SK-N-SH (cell line): ENCODE data around the gene NEUROG1.

Experiments used
- CTCF ChIP-seq: fragments of 200-600 bp; sonication (generic); IDR thresholded peaks from 2 replicates; pipeline ENCODE4 v1.6.1; 2017; ENCODE audit warnings: antibody characterized with exemption, mild to moderate bottlenecking, moderate library complexity
- EP300 ChIP-seq, 2 experiments: IDR thresholded peaks; 2 replicates each; pipeline versions ENCODE4 v1.4.0 to v1.6.1; 2012; ENCODE audit warnings: borderline replicate concordance in 1 of 2, low read depth in 1 of 2, low read length in 1 of 2
- EZH2phosphoT487 ChIP-seq: fragments of 200-600 bp; sonication (generic); IDR thresholded peaks from 2 replicates; pipeline ENCODE4 v1.6.1; 2017; ENCODE audit warnings: low read depth, mixed run types, mild to moderate bottlenecking, antibody characterized with exemption, moderate library complexity, borderline replicate concordance
- FOSL2 ChIP-seq: IDR thresholded peaks from 2 replicates; pipeline ENCODE4 v1.4.0; 2012; ENCODE audit warnings: low read depth, mild to moderate bottlenecking, moderate library complexity, borderline replicate concordance
- MAX ChIP-seq: IDR thresholded peaks from 2 replicates; pipeline ENCODE4 v1.4.0; 2012; ENCODE audit warnings: low read depth
- MEF2A ChIP-seq: IDR thresholded peaks from 2 replicates; pipeline ENCODE4 v1.4.0; 2012; ENCODE audit warnings: low read depth, borderline replicate concordance
- PBX3 ChIP-seq: IDR thresholded peaks from 2 replicates; pipeline ENCODE4; 2012
- POLR2AphosphoS5 ChIP-seq: IDR thresholded peaks from 2 replicates; pipeline ENCODE4 v1.6.1; 2012; ENCODE audit warnings: low read depth, low read length
- RAD21 ChIP-seq: IDR thresholded peaks from 2 replicates; pipeline ENCODE4 v1.6.1; 2012; ENCODE audit warnings: mild to moderate bottlenecking, low read length
- SIN3A ChIP-seq: IDR thresholded peaks from 2 replicates; pipeline ENCODE4 v1.6.1; 2012; ENCODE audit warnings: low read depth, mild to moderate bottlenecking, low read length, moderate library complexity, borderline replicate concordance
- USF1 ChIP-seq: IDR thresholded peaks from 2 replicates; pipeline ENCODE4 v1.4.0; 2012; ENCODE audit warnings: low read depth, borderline replicate concordance
- USF2 ChIP-seq: fragments of 150-350 bp; IDR thresholded peaks from 2 replicates; pipeline ENCODE4 v1.6.1; 2017; ENCODE audit warnings: antibody characterized with exemption, low read length, low read depth, borderline replicate concordance
- TF ChIP-seq, protein P1 (sequence below): IDR thresholded peaks from 2 replicates; pipeline ENCODE4 v1.6.1; 2012; ENCODE audit warnings: mild to moderate bottlenecking, low read depth, low read length, moderate library complexity

GRCh38 chr5:135557076-135557838 is 21.5 kb upstream of the NEUROG1 start:
- TF ChIP-seq MAX = no peak
- TF ChIP-seq CTCF = no peak
- no peak for TF ChIP-seq POLR2AphosphoS5
- TF ChIP-seq FOSL2 = no peak
- TF ChIP-seq, protein P1, sequence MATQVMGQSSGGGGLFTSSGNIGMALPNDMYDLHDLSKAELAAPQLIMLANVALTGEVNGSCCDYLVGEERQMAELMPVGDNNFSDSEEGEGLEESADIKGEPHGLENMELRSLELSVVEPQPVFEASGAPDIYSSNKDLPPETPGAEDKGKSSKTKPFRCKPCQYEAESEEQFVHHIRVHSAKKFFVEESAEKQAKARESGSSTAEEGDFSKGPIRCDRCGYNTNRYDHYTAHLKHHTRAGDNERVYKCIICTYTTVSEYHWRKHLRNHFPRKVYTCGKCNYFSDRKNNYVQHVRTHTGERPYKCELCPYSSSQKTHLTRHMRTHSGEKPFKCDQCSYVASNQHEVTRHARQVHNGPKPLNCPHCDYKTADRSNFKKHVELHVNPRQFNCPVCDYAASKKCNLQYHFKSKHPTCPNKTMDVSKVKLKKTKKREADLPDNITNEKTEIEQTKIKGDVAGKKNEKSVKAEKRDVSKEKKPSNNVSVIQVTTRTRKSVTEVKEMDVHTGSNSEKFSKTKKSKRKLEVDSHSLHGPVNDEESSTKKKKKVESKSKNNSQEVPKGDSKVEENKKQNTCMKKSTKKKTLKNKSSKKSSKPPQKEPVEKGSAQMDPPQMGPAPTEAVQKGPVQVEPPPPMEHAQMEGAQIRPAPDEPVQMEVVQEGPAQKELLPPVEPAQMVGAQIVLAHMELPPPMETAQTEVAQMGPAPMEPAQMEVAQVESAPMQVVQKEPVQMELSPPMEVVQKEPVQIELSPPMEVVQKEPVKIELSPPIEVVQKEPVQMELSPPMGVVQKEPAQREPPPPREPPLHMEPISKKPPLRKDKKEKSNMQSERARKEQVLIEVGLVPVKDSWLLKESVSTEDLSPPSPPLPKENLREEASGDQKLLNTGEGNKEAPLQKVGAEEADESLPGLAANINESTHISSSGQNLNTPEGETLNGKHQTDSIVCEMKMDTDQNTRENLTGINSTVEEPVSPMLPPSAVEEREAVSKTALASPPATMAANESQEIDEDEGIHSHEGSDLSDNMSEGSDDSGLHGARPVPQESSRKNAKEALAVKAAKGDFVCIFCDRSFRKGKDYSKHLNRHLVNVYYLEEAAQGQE = no peak
- TF ChIP-seq PBX3 = no peak
- TF ChIP-seq MEF2A = no peak
- TF ChIP-seq EP300 (IDR thresholded peaks at IDR 0.05; ENCODE audit: borderline replicate concordance in 1 of 2, low read depth in 1 of 2, low read length in 1 of 2) = no peak
- no peak for TF ChIP-seq RAD21
- no peak for TF ChIP-seq USF2
- no peak for TF ChIP-seq SIN3A
- no peak for TF ChIP-seq EZH2phosphoT487
- no peak for TF ChIP-seq USF1
